GM12873 (cell line): ENCODE results near the gene CAPN1.

Experiments used
- TF ChIP-seq, protein P1 (sequence below): IDR thresholded peaks from 2 replicates; pipeline ENCODE4 v1.5.1; 2012; ENCODE audit warnings: low read depth, mild to moderate bottlenecking, moderate library complexity, low read length, control low read depth; ENCODE audit not compliant: insufficient read depth; ENCODE audit errors: missing control alignments

The CAPN1 gene

DNA sequence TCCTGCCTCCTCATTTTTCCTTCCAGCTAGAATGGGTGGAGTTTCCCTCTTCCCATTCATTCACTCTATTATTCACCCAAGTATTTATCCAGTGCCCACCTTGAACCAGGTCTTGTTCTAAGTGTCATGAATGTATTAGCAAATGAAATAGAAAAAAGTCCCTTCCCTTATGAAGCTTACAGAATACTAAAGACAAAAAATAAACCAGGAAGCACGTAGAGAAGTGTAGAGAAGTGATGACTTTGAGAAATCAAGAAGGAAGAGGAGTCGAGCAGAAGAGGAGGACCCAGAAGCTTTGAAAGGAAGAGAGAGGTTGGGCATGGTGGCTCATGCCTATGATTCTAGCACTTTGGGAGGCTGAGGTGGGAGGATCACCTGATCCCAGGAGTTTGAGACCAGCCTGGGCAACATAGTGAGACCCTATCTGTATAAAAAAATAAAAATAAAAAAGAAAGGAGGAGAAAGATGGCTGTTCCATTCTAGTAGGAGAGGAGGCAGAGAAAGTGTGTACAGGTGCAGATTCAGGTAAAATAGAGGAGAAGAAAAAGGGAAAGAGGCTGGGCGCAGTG lies 30.3 kb upstream of the CAPN1 start:
- TF ChIP-seq, protein P1, sequence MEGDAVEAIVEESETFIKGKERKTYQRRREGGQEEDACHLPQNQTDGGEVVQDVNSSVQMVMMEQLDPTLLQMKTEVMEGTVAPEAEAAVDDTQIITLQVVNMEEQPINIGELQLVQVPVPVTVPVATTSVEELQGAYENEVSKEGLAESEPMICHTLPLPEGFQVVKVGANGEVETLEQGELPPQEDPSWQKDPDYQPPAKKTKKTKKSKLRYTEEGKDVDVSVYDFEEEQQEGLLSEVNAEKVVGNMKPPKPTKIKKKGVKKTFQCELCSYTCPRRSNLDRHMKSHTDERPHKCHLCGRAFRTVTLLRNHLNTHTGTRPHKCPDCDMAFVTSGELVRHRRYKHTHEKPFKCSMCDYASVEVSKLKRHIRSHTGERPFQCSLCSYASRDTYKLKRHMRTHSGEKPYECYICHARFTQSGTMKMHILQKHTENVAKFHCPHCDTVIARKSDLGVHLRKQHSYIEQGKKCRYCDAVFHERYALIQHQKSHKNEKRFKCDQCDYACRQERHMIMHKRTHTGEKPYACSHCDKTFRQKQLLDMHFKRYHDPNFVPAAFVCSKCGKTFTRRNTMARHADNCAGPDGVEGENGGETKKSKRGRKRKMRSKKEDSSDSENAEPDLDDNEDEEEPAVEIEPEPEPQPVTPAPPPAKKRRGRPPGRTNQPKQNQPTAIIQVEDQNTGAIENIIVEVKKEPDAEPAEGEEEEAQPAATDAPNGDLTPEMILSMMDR, result no peak

DNA sequence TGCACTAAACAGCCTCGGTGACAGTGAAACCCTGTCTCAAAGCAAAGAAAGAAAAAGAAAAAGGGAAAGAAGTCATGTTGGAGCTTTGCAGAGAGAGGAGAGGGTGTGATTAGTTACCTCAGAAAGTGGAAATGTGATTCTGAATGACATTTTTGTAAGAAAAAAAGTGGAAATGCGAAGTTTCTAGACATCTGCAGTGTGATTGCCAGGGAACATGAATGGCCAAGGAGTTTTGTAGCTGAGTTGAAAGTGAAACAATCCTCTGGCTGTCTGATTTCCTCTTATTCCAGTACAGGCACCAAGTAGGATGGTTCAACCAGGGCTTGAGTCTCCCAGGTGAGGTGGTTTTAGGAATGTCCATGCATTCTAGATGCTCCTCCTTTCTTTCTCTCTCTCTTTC lies 29.6 kb upstream of the CAPN1 start:
- TF ChIP-seq, protein P1, result no peak

- TF ChIP-seq, protein P1, result no peak
Measured at GRCh38 chr11:65156256-65156655, 25.5 kb upstream of the CAPN1 start.

DNA sequence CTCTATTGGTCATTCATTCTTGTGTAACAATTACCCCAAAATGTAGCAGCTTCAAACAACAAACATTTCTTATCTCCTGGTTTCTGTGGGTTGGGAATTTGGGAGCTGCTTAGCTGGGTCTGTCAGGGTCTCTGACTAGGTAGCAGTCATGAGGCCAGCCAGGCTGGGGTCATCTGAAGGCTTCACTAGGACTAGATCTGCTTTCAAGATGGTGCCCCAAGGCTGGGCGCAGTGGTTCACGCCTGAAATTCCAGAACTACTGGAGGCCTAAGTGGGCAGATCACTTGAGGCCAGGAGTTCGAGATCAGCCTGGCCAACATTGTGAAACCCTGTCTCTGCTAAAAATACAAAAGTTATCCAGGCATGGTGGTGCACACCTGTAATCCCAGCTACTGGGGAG lies 24.8 kb upstream of the CAPN1 start:
- TF ChIP-seq, protein P1, result no peak

- TF ChIP-seq, protein P1, result no peak
Measured at GRCh38 chr11:65157336-65157735, 24.4 kb upstream of the CAPN1 start.

GRCh38 chr11:65159012-65159411 lies 22.7 kb upstream of the CAPN1 start:
- TF ChIP-seq, protein P1, result no peak

DNA sequence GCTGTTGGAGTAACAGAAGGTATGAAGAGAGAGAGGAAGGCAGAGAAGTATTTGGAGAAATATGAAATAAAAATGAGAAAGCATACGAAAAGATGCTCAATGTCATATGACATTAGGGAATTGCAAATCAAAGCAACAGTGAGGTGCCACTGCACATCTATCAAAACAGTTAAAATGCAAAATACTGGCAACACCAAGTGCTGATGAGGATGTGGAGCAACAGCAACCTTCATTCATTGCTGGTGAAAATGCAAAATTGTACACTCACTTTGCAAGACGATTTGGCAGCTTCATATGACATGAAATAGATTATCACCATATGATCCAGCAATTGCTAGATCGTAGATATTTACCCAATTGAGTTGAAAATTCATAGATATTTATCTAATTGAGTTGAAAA lies 21.1 kb upstream of the CAPN1 start:
- TF ChIP-seq, protein P1, result no peak
